Mesendoderm (in vitro differentiated cells): ENCODE results near the gene SEC24C.

Experiments used
- DNase-seq: peaks from one replicate; pipeline ENCODE4 v3.0.0; 2013
- H2AK5ac ChIP-seq: 2 replicates; pipeline ENCODE4 v1.6.1; 2013; ENCODE audit warnings: low read length, inconsistent platforms
- H2BK120ac ChIP-seq: 2 replicates; pipeline ENCODE4 v1.6.1; 2013; ENCODE audit warnings: low read depth, mild to moderate bottlenecking, low read length, moderate library complexity, mixed read lengths
- H2BK15ac ChIP-seq: replicated peaks from 2 replicates; pipeline ENCODE4 v1.6.1; 2013; ENCODE audit warnings: low read depth, mild to moderate bottlenecking, moderate library complexity
- H2BK5ac ChIP-seq: 2 replicates; pipeline ENCODE4 v1.6.1; 2013; ENCODE audit warnings: low read length, inconsistent platforms
- H3K18ac ChIP-seq: 2 replicates; pipeline ENCODE4 v1.6.1; 2013; ENCODE audit warnings: mild to moderate bottlenecking, low read length, mixed read lengths
- H3K23ac ChIP-seq: one replicate; pipeline ENCODE4 v1.6.1; 2013; ENCODE audit warnings: low read length
- H3K27ac ChIP-seq: 2 replicates; pipeline ENCODE4 v1.5.1; 2013; ENCODE audit warnings: low read depth, mild to moderate bottlenecking, inconsistent platforms, low read length, moderate library complexity
- H3K27me3 ChIP-seq: 2 replicates; pipeline ENCODE4 v1.6.1; 2013; ENCODE audit warnings: low read length, control low read depth, mild to moderate bottlenecking, inconsistent platforms; ENCODE audit not compliant: insufficient read depth, poor library complexity
- H3K36me3 ChIP-seq: 2 replicates; pipeline ENCODE4 v1.6.1; 2013; ENCODE audit warnings: low read length, inconsistent platforms; ENCODE audit not compliant: control insufficient read depth, insufficient read depth
- H3K4ac ChIP-seq: one replicate; pipeline ENCODE4 v1.6.1; 2013; ENCODE audit warnings: low read depth, mild to moderate bottlenecking, low read length, moderate library complexity
- H3K4me1 ChIP-seq: 2 replicates; pipeline ENCODE4 v1.6.1; 2013; ENCODE audit warnings: low read depth, low read length, inconsistent platforms; ENCODE audit not compliant: control insufficient read depth
- H3K4me2 ChIP-seq: 2 replicates; pipeline ENCODE4 v1.6.1; 2013; ENCODE audit warnings: low read length
- H3K4me3 ChIP-seq: 2 replicates; pipeline ENCODE4 v1.5.1; 2013; ENCODE audit warnings: mild to moderate bottlenecking, low read length
- H3K56ac ChIP-seq: one replicate; pipeline ENCODE4 v1.6.1; 2013; ENCODE audit warnings: low read length
- H3K79me1 ChIP-seq: 2 replicates; pipeline ENCODE4 v1.6.1; 2013; ENCODE audit warnings: low read length, inconsistent platforms
- H3K79me2 ChIP-seq: 2 replicates; pipeline ENCODE4 v1.6.1; 2013; ENCODE audit warnings: mild to moderate bottlenecking, low read length; ENCODE audit not compliant: control insufficient read depth, insufficient read depth
- H3K9ac ChIP-seq: 2 replicates; pipeline ENCODE4 v1.6.1; 2013; ENCODE audit warnings: low read length, inconsistent platforms
- H4K5ac ChIP-seq: one replicate; pipeline ENCODE4 v1.6.1; 2013; ENCODE audit warnings: low read length
- H4K8ac ChIP-seq: one replicate; pipeline ENCODE4 v1.6.1; 2013; ENCODE audit warnings: low read depth, mild to moderate bottlenecking, control low read depth, low read length, moderate library complexity
- WGBS: extraction: QIAGEN DNeasy Blood & Tissue Kit; methylation state at CpG from one replicate; pipeline ENCODE4 v1.1.7; 2013; ENCODE audit warnings: low lambda C conversion rate, missing lambda C conversion rate; ENCODE audit not compliant: insufficient coverage; ENCODE audit errors: extremely low coverage; 5-methylcytosine and 5-hydroxymethylcytosine counted together

The SEC24C gene

GRCh38 chr10:73798927-73799560 lies 54.9 kb downstream of the SEC24C start:
- H2BK5ac ChIP-seq, result no peak overlapping the region
- no peaks in the 10 kb centered on the region for H3K79me1 ChIP-seq
- H3K9ac ChIP-seq, result no peak overlapping the region
- H3K4me1 ChIP-seq, result no peaks in the 10 kb centered on the region
- H3K79me2 ChIP-seq, result no peaks in the 10 kb centered on the region
- no peaks in the 10 kb centered on the region for H3K27me3 ChIP-seq
- no peak overlapping the region for H3K56ac ChIP-seq
- no CpG with 5 or more reads among the region's 10 CpGs for WGBS
- DNase-seq, result no peak
- no peak overlapping the region for H2BK15ac ChIP-seq
- H3K4me2 ChIP-seq, result no peak overlapping the region
- no peak overlapping the region for H2BK120ac ChIP-seq
- H3K18ac ChIP-seq, result no peak overlapping the region
- H3K23ac ChIP-seq, result no peak overlapping the region
- no peak overlapping the region for H3K4me3 ChIP-seq
- no peak overlapping the region for H2AK5ac ChIP-seq
- H3K27ac ChIP-seq, result no peak overlapping the region
- H3K4ac ChIP-seq, result no peak overlapping the region
- H4K5ac ChIP-seq, result no peak overlapping the region
- no peak overlapping the region for H4K8ac ChIP-seq
- H3K36me3 ChIP-seq, result peaks cover 16% of the 10 kb centered on the region

- no peak for DNase-seq
- Histone ChIP-seq H2BK120ac (no peak overlapping the region), H3K4me2 (no peak overlapping the region), H3K56ac (no peak overlapping the region), H3K4me3 (no peak overlapping the region), H3K36me3 (peaks cover 16% of the 10 kb centered on the region), H3K79me2 (no peaks in the 10 kb centered on the region), H4K5ac (no peak overlapping the region), H3K4ac (no peak overlapping the region), H2BK15ac (no peak overlapping the region), H3K4me1 (no peaks in the 10 kb centered on the region), H3K79me1 (no peaks in the 10 kb centered on the region), H2BK5ac (no peak overlapping the region), H3K27me3 (no peaks in the 10 kb centered on the region), H4K8ac (no peak overlapping the region), H3K9ac (no peak overlapping the region), H2AK5ac (no peak overlapping the region), H3K27ac (no peak overlapping the region), H3K18ac (no peak overlapping the region), H3K23ac (no peak overlapping the region)
- no CpG with 5 or more reads among the region's 9 CpGs for WGBS
Measured at GRCh38 chr10:73799899-73800559, 55.9 kb downstream of the SEC24C start.

GRCh38 chr10:73800560-73801252 lies 56.5 kb downstream of the SEC24C start:
- no peak for DNase-seq
- no peak overlapping the region for H2BK5ac ChIP-seq
- H3K4me2 ChIP-seq, result no peak overlapping the region
- H3K27ac ChIP-seq, result no peak overlapping the region
- H3K79me2 ChIP-seq, result no peaks in the 10 kb centered on the region
- H2AK5ac ChIP-seq, result no peak overlapping the region
- H4K5ac ChIP-seq, result no peak overlapping the region
- H3K23ac ChIP-seq, result no peak overlapping the region
- no peak overlapping the region for H3K56ac ChIP-seq
- no peaks in the 10 kb centered on the region for H3K4me1 ChIP-seq
- H2BK15ac ChIP-seq, result no peak overlapping the region
- H3K79me1 ChIP-seq, result no peaks in the 10 kb centered on the region
- H2BK120ac ChIP-seq, result no peak overlapping the region
- H3K4me3 ChIP-seq, result no peak overlapping the region
- H3K4ac ChIP-seq, result no peak overlapping the region
- WGBS, result no CpG with 5 or more reads among the region's 20 CpGs
- no peak overlapping the region for H3K18ac ChIP-seq
- no peak overlapping the region for H3K9ac ChIP-seq
- H3K27me3 ChIP-seq, result no peaks in the 10 kb centered on the region
- peaks cover 16% of the 10 kb centered on the region for H3K36me3 ChIP-seq
- no peak overlapping the region for H4K8ac ChIP-seq

GRCh38 chr10:73801253-73801590 lies 57.0 kb downstream of the SEC24C start:
- Histone ChIP-seq H3K9ac (no peak overlapping the region), H3K4me1 (no peaks in the 10 kb centered on the region), H2BK120ac (no peak overlapping the region), H2BK5ac (no peak overlapping the region), H4K8ac (no peak overlapping the region), H3K4ac (no peak overlapping the region), H3K36me3 (peaks cover 18% of the 10 kb centered on the region), H2AK5ac (no peak overlapping the region), H3K79me1 (no peaks in the 10 kb centered on the region), H3K56ac (no peak overlapping the region), H3K23ac (no peak overlapping the region), H3K79me2 (no peaks in the 10 kb centered on the region), H2BK15ac (no peak overlapping the region), H4K5ac (no peak overlapping the region), H3K4me2 (no peak overlapping the region), H3K27ac (no peak overlapping the region), H3K4me3 (no peak overlapping the region), H3K18ac (no peak overlapping the region), H3K27me3 (no peaks in the 10 kb centered on the region)
- WGBS, result no CpG with 5 or more reads among the region's 13 CpGs
- DNase-seq, result no peak

GRCh38 chr10:73802276-73802991 lies 58.3 kb downstream of the SEC24C start:
- H3K27ac ChIP-seq, result no peak overlapping the region
- no peak overlapping the region for H3K4ac ChIP-seq
- no peaks in the 10 kb centered on the region for H3K27me3 ChIP-seq
- no peaks in the 10 kb centered on the region for H3K79me2 ChIP-seq
- no peak overlapping the region for H2BK120ac ChIP-seq
- H3K4me2 ChIP-seq, result no peak overlapping the region
- H2AK5ac ChIP-seq, result no peak overlapping the region
- no peak overlapping the region for H2BK5ac ChIP-seq
- H2BK15ac ChIP-seq, result no peak overlapping the region
- no peaks in the 10 kb centered on the region for H3K79me1 ChIP-seq
- no peak overlapping the region for H3K4me3 ChIP-seq
- no peak overlapping the region for H3K23ac ChIP-seq
- H3K56ac ChIP-seq, result no peak overlapping the region
- no peak overlapping the region for H3K18ac ChIP-seq
- no peak overlapping the region for H3K9ac ChIP-seq
- H4K5ac ChIP-seq, result no peak overlapping the region
- peaks cover 16% of the 10 kb centered on the region for H3K36me3 ChIP-seq
- H4K8ac ChIP-seq, result no peak overlapping the region
- no peaks in the 10 kb centered on the region for H3K4me1 ChIP-seq
- no peak for DNase-seq
- WGBS, result no CpG with 5 or more reads among the region's 11 CpGs
